Brain microvascular endothelial cell (primary cell): ENCODE data around the gene COLQ.

Experiments used
- DNase-seq: peaks from one replicate; pipeline ENCODE4 v3.0.0-alpha.2; 2020
- H3K27ac ChIP-seq: fragments of 250-450 bp; sonication (Bioruptor Pico); 2 replicates; pipeline ENCODE4 v1.5.1; 2020; ENCODE audit warnings: mild to moderate bottlenecking, moderate library complexity
- H3K27me3 ChIP-seq: fragments of 250-450 bp; sonication (Bioruptor Pico); replicated peaks from 2 replicates; pipeline ENCODE4 v1.5.1; 2020; ENCODE audit warnings: mild to moderate bottlenecking
- H3K36me3 ChIP-seq: fragments of 250-450 bp; sonication (Bioruptor Pico); replicated peaks from 2 replicates; pipeline ENCODE4 v1.5.1; 2020; ENCODE audit warnings: mild to moderate bottlenecking
- H3K4me3 ChIP-seq: 2 replicates; pipeline ENCODE4 v1.5.1; 2011; ENCODE audit warnings: low read depth, mild to moderate bottlenecking, control low read depth, low read length, moderate library complexity
- CTCF ChIP-seq: IDR thresholded peaks from 2 replicates; pipeline ENCODE4 v1.5.1; 2011; ENCODE audit warnings: low read depth, mild to moderate bottlenecking, moderate library complexity, low read length, control low read depth, inconsistent platforms; ENCODE audit errors: missing control alignments
- in situ Hi-C: cut with HindIII; loops from 2 replicates; pipeline ENCODE4 v1.10.0; 2017; ENCODE audit warnings: low sequenced_read_pairs, low pct_ligation_motif_present

The COLQ gene

GRCh38 chr3:15449489-15450224 lies 71.8 kb downstream of the COLQ start:
- in situ Hi-C loops = no loop called here
- no peak for TF ChIP-seq CTCF
- H3K4me3 ChIP-seq = no peak overlapping the region
- no peak overlapping the region for H3K27ac ChIP-seq
- DNase-seq = no peak
- H3K36me3 ChIP-seq = no peaks in the 10 kb centered on the region
- no peaks in the 10 kb centered on the region for H3K27me3 ChIP-seq

GRCh38 chr3:15443826-15444524 lies 77.5 kb downstream of the COLQ start:
- Histone ChIP-seq H3K27ac (no peak overlapping the region), H3K36me3 (peaks cover 18% of the 10 kb centered on the region), H3K4me3 (no peak overlapping the region), H3K27me3 (no peaks in the 10 kb centered on the region)
- in situ Hi-C loops = no loop called here
- DNase-seq = peak; percentile 11
- TF ChIP-seq CTCF = no peak

- no peak for TF ChIP-seq CTCF
- in situ Hi-C loops = no loop called here
- Histone ChIP-seq H3K36me3 (peaks cover 33% of the 10 kb centered on the region), H3K27ac (no peak overlapping the region), H3K4me3 (no peak overlapping the region), H3K27me3 (no peaks in the 10 kb centered on the region)
- peak; percentile 9 for DNase-seq
These were observed 80.6 kb downstream of the COLQ start for GRCh38 chr3:15440891-15441290.

GRCh38 chr3:15439476-15439875 lies 82.0 kb downstream of the COLQ start:
- TF ChIP-seq CTCF = no peak
- H3K36me3 ChIP-seq = peaks cover 45% of the 10 kb centered on the region
- H3K4me3 ChIP-seq = no peak overlapping the region
- H3K27me3 ChIP-seq = no peaks in the 10 kb centered on the region
- H3K27ac ChIP-seq = no peak overlapping the region
- in situ Hi-C loops = no loop called here
- DNase-seq = no peak

- TF ChIP-seq CTCF = no peak
- H3K36me3 ChIP-seq = peaks cover 49% of the 10 kb centered on the region
- H3K4me3 ChIP-seq = no peak overlapping the region
- no peaks in the 10 kb centered on the region for H3K27me3 ChIP-seq
- in situ Hi-C loops = no loop called here
- no peak for DNase-seq
- H3K27ac ChIP-seq = no peak overlapping the region
These were observed 82.5 kb downstream of the COLQ start for GRCh38 chr3:15438983-15439382.
